ENCODE measurements around the gene PRMT9.
A peak's percentile ranks its signal among the peaks of the same experiment; 100 is the strongest.

The PRMT9 gene

DNA sequence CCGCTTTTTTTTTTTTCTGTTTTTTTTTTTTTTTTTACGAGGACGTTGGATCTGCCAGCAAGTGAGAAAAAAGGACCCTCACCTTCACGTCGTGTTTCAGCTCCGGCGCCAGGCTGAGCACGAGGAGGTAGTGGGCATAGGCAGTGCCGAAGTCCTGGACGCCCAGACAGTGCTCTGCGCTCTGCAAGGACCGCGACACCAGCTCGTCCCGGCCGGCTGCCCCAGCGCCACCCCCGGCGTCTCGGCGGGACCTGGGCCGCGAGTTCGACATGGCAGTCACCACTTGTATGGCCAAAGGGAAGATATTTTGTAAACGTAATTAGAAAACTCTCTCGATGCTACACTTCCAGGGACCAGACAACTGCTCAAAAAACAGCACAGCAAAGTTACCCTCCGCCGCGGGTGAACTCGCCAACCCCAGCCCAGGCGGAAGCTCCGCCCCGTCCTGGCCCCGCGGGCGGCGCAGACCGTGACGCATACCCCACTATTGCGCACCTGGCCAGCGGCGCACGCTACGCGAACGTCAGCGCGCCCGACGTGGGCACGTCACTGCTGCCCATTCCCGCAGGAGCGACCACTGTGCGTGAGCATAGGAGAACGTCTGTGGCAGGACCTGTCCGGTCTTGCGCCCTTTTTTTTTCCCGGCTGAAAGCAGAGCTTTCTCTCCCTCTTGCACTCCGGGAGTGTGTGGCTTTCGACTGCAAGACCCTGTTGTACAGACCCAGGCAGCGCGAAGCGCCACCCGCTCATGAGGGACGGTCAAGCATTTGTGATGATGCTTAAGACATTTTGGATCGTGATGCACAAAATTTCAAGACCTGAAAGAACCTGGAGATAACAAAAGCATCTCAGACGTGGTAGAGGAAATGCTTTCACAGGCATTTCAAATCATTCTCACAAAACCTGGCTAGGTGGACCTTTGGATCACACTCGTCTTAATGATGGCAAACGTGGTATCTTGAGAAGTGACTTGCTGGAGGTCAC lies at the start of gene PRMT9:
Gene PRMT9 (minus strand): TSS at position 447 of the 984 bp plus-strand sequence. CDS start 176 bp downstream, at position 271.
- DNase-seq (ENCODE audit: low read depth in 1 of 2, low spot score in 1 of 2), result peak; percentile 69 to 77

DNA sequence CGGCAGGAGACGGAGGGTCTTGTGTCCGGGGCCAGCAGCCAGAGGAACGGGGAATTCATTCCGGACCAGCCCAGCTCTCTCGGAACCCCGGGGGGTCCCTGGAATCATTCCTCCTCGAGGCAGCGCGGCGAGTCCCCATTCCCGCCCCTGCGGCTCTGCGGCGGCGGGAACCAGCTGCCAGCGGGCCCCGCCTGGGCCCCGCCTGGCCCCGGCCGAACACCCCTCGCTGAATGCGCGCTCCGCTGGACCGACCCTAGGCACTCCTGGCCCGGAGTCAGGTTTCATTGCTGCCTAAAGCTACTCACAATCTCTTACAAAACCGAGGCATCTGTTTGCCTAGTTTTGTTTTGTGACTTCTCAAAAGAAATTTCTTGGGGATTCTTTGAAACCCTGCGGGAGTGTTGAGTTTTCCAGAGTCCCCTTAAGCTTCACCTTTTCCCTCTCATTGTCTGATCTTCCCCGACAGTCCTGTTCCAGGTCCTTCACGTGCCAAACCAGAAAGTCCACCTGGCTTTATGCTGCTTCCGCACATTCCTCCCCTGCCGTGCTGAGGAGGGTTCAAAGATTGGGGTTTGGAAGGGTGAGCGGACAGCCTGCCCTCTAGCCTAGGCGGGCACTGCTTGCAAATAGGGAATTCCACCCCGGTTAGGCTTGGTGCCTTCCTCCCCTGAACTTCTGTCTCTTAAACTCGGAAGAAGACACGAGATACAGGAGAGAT lies 48.7 kb upstream of the PRMT9 start:
- no peak for DNase-seq (ENCODE audit: low read depth in 1 of 2, low spot score in 1 of 2)

DNA sequence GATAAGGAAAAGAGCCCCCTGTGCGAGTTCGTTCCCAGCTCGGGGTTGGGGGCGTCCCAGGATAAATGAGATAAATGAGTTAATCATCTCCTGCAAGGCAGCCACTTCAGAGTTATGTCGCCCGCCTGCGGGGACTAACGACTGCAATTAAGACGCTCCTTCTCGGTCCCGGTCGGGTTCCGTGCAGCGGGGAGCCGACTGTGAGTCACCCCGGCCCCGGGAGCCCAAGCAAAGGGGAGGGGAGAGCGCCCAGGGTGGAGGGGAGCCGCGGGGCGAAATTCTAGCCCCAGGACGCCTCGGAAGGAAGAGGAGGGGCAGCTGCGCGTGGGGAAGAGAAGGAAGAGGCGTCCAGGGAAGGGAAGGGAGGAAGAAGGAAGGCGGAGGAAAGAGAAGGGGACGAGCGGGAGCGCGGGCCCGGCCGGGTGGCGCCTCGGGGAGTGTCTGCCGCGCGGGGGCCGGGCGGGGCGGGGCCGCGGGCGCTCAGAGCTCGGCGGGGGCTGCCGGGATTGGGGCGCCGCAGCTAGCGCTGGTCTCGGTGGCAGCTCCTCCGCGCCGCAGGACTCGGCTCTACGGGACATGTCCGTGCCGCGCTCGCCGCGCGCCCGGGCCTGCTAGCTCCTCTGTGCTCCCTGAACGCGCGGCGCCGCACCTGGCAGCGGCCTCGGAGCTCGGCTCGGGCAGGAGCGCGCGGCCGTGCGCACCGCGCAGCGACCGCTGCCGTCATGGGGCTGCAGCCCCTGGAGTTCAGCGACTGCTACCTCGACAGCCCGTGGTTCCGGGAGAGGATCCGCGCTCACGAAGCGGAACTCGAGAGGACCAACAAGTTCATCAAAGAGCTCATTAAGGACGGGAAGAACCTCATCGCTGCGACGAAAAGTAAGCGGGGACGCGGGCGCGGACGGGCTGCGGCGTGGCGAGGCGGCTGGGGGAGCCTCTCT lies 47.9 kb upstream of the PRMT9 start, which contains the start of gene ARHGAP10:
Gene ARHGAP10 (plus strand): TSS at position 509 of the 938 bp plus-strand sequence. CDS start 214 bp downstream, at position 723.
- DNase-seq (ENCODE audit: low read depth in 1 of 2, low spot score in 1 of 2), result peak; percentile 45 to 58

DNA sequence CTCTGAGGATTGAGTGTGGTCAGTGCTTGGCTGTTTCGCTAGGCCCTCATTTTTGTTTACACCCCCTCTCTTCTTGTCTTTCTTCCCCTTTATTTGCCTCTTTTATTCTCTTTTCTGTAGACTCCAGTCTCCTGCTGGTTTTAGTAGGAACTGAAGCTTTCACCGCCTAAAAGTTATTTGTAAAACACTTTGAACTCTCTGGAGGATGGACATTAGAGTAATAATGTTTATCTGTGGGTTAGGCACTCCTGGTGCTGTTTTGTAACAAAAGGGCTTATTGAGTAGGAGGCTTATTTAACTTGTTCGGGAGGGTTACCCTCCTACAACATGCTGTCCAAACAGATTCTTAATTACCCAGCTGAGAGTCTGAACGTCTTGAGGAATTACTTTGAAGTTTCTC lies 46.4 kb upstream of the PRMT9 start:
- DNase-seq (ENCODE audit: low read depth in 1 of 2, low spot score in 1 of 2), result no peak

DNA sequence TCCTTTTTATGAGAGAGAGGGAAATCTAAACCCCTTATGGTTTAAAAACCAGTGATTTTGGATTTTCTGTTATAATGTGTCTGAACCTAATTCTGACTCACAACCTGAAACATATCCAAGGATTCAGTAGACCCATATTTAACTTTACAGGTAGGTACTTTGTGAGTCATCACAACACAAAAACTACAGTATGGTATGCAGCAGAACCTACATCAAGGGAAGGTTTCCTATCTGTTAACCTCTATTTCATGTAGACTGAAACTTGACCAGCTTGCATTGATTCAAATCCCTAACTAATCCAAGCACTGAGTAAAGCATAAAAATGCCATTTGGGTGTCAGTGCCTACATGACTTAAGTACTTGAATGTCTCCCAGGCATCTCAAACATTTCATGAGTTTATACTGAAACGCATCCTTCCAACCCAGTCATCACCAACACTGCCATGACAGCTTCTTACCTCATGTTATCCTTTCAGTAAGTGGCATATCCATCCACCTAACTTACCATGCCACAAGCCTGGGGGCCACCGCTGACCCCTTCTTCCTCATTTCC lies 43.6 kb upstream of the PRMT9 start:
- DNase-seq (ENCODE audit: low read depth in 1 of 2, low spot score in 1 of 2), result no peak

DNA sequence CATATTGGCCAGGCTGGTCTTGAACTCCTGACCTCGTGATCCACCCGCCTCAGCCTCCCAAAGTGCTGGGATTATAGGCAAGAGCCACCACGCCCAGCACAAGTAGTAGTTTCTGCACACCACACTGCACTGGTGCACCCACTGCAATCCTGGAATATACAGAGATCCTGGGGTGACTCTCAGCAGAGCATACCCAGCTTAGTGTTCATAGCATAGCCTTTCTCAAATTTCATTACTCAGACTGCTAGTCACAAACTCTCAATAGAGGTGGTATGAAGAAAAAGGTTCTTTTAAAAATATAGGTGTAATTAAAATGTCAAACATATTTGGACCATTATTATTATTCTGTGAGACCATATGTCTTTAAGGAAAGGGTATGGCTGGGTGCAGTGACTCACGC lies 41.7 kb upstream of the PRMT9 start:
- DNase-seq (ENCODE audit: low read depth in 1 of 2, low spot score in 1 of 2), result no peak

DNA sequence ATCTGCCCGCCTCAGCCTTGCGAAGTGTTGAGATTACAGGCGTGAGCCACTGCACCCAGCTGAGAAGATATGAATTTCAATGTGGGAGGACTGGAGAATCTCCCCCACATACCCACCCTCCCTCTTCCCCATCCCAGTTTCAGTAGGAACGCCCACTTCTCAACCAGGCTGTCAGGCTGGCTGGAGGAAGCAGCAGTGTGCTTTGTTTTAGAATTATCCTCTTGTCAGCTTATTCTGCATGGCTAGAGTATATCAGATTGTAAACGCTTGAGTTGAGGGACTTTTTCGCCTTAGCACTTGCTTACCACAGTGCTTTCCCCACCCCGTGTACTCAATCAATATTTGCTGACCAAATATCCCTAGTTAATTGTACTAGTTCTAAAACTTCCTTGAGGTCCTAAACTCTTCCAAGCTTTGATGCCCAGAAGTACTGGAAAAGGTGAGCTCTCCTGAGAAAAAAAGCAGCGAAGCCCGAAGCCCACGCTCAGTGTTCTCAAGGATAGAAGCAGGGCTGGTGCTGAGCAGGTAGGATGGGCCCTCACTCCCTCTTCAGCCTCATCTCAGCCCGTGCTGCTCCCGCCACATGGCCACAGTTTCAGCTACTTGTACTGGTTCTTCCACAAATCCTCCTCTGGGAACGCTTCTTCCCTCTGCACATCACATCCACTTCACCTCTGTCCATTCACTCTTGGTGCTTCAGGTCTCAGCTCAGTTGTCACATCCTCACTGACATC lies 40.7 kb upstream of the PRMT9 start:
- no peak for DNase-seq (ENCODE audit: low read depth in 1 of 2, low spot score in 1 of 2)

DNA sequence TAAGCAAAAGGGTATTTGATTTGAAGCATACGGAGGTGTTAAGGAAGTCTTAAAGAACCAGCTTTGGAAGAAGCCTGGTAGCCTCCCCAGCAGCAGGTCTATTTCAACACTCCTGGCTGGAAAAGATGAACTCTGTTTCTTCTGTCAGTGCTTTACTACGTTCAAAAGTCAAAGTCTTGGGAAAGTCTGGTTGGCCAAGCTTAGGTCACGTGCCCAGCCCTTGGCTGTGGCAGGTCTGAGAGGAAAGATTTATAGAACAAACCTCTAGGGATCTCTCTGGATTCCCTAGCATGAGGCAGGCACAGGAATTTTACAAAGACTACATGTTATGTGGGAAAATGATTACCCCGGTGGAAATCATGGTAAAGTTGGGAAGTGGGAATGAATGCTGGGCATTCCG lies 39.4 kb upstream of the PRMT9 start:
- no peak for DNase-seq (ENCODE audit: low read depth in 1 of 2, low spot score in 1 of 2)

DNA sequence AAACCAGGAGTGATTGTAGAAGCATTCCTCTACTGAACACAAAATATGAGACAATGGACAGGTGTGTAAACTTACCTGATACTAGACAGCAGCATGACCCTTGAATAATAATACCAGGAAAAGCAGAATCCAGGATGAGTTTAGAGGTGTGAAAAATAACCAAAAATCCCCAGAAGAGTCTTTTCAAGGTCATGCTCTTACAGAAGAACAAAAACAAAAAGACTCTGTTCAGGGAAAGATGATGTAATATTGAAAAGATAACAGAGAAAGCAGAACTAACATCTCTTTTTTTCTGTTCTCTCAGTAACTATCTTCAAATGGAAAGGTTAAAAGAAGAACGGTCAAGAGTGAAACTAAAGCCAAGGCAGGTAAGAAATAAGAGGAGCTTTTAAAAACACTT lies 33.9 kb upstream of the PRMT9 start:
- DNase-seq (ENCODE audit: low read depth in 1 of 2, low spot score in 1 of 2), result no peak

DNA sequence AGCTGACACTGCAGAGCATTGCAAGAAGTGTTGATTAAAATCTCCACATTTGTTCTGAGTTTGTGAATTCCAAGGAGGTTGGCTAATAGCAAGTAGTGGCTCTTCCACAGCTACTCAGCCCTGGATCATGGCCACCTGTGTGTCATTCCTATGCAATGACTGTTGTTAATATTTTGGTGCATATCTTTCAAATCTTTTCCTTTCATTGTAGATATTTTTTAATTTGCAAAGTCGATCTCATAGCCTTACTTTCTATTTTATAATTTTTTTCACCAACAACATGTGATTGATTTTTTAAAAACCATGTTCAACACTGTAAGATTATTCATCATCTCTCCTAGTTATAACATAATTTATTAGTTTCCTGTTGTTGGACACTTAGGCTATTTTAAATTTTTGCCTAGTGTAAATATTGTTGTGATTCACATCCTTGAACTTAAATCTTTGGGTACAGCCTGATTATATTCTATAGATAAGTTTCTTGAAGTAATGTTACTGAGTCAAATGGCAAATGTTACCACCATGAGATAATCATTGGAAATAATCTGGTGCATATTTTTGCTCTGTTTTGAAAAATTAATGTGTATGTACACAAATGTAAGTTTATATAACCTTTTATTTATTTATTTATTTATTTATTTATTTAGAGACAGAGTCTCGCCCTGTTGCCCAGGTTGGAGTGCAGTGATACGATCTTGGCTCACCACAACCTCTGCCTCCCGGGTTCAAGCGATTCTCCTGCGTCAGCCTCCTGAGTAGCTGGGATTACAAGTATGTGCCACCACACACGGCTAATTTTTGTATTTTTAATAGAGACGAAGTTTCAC lies 30.8 kb upstream of the PRMT9 start:
- no peak for DNase-seq (ENCODE audit: low read depth in 1 of 2, low spot score in 1 of 2)

DNA sequence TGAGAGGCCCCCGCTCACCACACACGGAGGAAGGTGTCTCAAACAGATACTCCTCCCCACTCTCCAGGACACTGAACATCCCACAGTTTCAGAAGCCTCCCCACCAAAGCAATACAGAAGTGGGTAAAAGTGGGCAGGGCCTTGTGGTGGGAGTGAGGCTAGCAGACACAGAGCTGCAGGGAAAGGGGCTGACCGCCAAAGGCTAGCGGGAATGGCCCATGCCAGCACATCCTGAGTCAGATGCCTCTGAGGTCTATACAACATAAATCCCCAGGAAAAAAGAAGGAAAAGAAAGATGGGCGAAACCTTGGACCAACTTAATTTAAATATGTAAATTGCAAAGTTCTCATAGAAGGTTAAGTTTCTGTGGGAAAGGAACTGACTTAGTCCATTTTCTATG lies 26.0 kb upstream of the PRMT9 start:
- no peak for DNase-seq (ENCODE audit: low read depth in 1 of 2, low spot score in 1 of 2)

DNA sequence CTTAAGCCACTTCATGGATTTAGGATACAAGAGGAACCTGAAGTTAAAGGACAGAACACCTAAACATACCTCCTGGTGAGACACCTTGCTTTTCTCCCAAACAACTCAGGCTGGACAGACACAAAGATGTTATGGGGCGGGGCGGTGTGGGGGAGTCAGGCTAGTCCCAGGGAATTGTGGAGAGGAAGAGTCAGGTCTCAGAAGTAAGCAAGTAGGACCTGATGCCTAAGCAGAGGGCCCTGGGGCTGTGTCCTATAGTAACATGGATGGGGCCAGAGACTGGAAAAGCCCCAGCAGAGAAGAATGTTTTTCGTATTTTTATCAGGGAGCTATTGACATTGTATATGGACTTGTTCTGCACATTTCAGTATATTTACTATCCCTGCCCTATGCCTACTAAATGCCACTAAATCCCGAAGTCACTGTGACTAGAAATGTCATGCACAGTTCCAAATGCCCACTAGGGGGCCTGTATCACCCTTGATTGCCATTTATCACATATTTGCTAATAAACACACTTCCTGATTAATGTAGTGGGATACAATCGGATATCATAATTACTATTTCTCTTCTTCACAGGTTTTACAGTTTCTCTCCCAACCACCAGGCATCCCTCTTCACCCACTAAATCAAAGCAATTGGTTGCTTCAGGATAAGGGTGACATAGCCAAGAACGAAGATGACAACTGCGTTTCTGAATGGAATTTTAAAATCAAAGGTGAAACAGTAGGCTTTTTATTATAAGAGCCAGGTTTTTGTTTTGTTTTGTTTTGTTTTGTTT lies 24.1 kb upstream of the PRMT9 start:
- DNase-seq (ENCODE audit: low read depth in 1 of 2, low spot score in 1 of 2), result no peak

DNA sequence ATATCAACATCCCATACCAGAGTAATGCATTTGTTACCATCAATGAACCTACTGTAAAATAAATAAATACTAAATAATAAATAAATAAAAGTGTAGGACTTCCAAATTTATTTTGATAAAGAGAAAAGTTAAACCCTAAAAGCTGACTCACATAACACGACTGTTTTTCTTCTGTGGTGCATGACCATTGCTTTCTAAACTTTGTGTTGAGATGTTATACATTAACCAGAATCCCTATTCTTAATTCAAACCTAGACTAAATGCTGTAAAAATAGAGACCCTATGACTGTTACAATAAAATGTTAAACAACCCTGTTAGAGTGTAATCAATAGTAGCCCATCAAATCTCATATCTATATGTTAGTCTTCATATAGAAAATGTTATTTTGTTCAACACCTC lies 20.9 kb upstream of the PRMT9 start:
- DNase-seq (ENCODE audit: low read depth in 1 of 2, low spot score in 1 of 2), result no peak

DNA sequence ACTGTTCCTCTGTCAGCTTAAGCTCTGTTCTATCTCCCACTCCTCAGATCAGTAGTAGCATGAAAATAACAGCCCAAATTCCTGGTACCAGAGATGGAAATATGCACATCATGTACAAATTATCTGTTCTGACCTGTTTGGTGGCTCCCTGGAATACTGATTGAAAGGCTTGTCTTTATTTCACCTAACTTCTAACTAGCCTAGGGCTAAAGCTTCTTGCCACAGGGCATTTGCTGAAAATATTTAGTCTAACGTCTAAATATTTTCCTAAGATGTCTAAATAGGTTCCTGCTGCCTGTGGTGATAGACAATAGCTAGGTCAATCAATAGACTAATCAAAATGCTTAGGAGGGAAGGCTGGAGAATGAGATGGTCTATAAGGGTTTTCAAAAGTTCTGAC lies 12.9 kb upstream of the PRMT9 start:
- no peak for DNase-seq (ENCODE audit: low read depth in 1 of 2, low spot score in 1 of 2)

DNA sequence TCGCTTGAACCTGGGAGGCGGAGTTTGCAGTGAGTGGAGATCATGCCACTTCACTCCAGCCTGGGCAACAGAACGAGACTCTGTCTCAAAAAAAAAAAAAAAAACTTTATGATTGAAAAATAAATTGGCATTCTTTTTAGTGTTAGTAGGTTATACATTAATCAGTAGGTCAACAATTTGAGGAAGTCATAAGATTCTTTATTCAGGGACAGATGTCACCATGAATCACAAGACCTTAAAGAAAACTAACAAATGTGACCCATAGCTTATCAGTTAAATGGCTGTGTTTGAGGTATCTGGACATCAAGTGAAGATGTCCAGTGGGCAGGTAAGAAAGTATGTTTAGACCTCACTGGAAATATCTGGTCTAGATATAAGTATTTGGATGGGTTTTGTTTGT lies 9.3 kb upstream of the PRMT9 start:
- no peak for DNase-seq (ENCODE audit: low read depth in 1 of 2, low spot score in 1 of 2)

DNA sequence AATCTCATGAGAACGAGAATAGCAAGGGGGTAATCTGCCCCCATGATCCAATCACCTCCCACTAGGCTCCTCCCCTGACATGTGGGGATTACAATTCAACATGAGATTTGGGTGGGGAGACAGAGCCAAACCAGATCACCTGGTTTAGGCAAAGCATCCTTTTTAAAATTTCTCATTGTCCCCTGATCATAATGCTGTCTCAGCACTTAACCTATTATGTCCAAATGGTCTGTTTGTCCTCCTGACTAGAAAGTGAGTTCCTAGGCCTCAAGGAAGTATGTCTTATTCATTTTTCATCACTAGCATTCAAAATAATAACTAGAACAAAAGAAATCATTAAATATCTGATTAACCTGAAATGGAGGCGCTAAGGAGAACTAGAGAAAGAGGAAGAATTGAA lies 7.9 kb upstream of the PRMT9 start:
- DNase-seq (ENCODE audit: low read depth in 1 of 2, low spot score in 1 of 2), result no peak

DNA sequence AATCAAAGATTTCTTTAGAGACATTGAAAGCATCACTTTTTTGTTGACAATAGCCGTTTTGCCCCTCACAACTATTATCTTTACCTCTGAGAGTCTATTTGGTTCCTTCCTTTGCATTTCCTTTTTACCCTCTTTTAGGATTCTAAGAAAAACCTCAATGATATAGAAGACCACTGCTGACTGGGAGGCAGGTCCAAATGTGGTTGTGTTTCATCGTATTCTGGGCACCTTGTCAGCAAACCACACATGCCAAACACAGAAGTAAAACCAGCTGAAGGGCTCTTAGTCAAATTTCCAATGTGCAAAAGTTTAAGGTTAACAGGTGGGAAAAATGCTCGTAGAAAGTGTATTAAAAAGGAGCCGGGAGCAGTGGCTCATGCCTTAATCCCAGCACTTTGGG lies 5.1 kb upstream of the PRMT9 start:
- no peak for DNase-seq (ENCODE audit: low read depth in 1 of 2, low spot score in 1 of 2)

DNA sequence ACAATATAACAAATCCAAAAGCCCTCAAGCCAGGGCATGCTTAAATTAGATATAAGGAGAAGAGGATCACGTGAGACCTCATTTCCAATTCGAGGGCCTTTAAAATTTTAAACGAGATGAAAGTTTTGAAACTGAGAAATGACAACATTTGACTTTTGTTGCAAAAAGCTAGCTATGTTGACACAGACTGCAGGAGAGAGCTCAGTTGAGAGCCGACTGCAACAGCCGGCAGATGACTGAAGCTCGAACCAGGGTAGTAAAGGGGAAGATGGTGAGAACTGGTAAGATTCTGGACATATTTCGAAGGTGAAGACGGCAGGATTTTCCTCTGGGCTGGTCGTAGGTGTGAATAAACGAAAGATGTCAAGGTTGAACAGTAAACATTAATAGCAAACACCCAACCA lies 773 bp downstream of the PRMT9 start:
- no peak for DNase-seq (ENCODE audit: low read depth in 1 of 2, low spot score in 1 of 2)
